ENCODE measurements around the gene ATP5MK.
"Not testable (repeated sequence)": the region's sequence is repeated elsewhere in the genome, so short reads cannot be mapped to it uniquely, and the experiment has no call there.

ATP5MK gene

DNA sequence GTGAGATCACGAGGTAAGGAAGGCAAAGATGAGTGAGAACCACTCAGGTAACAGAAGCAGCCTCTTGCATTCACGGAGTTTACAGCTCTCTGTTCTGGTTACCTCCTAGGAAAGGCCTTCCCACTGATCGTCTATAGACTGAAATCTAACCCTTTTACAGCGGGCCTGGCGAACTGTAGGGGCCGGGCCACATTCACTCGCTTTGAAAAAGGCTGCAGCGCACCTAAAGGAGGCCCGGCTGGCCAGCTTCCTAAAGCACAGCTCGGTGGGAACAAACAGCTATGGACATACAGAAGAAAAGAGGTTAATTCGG lies 565 bp downstream of the ATP5MK start:
- DNase-seq: no peak

- DNase-seq: no peak
These were observed 2.1 kb downstream of the ATP5MK start for GRCh38 chr10:103394180-103394579.

DNA sequence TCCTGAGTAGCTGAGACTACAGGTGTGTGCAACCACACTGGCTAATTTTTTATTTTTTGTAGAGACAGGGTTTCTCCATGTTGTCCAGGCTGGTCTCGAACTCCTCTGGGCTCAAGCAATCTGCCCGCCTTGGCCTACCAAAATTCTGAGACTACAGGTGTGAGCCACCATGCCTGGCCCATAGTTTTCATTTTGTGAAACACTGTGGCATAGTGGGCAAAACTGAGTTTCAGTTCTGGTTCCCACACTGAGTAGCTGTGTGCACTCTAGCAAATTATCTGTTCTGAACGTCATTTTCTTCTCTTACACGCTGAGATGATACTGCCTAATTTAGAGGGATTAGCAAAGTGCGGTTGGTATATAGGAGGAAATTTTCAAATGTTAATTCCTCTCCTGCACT lies 13.5 kb downstream of the ATP5MK start:
- no peak for DNase-seq

DNA sequence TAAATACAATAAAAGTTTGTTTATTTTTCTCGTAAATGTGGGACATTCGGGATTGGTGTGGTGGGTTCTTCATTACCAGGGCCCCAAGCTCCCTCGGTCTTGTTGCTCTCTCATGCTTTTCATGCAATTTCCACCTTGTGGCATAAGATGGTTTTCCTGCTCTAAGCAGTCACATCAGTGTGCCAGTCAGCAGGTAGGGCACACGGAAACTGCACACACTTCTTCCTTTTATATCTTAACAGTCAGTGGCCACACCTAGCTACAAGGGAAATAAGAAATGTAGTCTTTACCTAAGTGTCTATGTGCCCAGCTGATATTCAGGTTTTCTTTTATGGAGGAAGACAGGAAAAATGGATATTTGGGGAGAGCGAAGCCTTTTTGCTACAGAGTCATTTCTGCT lies 22.0 kb downstream of the ATP5MK start:
- no peak for DNase-seq

DNA sequence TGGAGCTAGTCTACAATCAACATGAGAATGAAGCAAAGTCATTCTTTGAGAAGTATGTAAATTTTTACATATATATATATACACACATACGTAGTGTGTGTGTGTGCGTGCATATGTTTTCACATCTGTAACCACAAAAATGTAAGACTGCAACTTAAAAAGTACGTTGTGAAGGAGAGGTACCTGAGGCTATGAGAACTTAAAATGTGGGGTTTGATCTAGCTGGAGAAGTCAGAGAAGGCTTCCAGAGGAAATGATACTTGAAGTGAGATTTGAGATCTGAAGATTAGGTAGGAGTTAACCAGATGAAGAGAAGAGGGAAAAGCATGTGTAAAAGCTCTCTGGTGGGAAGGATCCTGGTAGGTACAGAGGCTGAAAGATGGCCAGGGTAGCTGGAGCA lies 22.7 kb downstream of the ATP5MK start:
- DNase-seq: no peak

GRCh38 chr10:103367782-103368518 lies 28.3 kb downstream of the ATP5MK start, which contains the start of gene TAF5:
TSS of gene TAF5 (plus strand) at chr10:103367976. CDS start at chr10:103367990, 14 bp downstream.
- peak; percentile 67 for DNase-seq

DNA sequence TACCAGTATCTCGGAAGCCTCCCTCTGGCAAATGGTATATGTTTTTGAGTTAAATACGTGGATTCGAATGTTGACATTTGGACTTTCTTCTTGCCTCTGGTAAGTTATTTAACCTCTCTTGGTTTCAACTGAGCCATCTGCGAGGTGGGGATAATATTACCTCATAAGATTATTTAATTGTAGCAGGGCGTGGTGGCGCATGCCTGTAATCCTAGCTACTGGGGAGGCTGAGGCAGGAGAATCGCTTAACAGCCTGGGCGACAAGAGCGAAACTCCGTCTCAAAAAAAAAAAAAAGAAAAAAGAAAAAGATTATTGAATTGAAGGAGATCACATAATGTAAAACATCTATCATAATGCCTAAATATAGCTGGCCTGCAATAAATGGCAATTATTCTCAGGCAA lies 28.9 kb downstream of the ATP5MK start:
- DNase-seq: no peak

DNA sequence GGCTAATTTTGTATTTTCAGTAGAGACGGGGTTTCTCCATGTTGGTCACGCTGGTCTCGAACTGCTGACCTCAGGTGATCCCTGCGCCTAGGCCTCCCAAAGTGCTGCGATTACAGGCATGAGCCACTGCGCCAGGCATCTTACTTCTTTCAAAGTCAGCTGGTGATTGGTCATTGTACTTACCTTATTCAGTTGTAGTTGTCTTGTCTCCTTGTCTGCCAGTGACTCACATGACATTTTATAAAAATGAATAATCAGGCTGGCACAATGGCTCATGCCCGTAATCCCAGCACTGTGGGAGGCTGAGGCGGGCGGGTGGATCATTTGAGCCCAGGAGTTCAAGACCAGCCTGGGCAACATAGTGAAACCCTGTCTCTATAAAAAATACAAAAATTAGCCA lies 35.5 kb downstream of the ATP5MK start:
- DNase-seq: not testable (repeated sequence)

DNA sequence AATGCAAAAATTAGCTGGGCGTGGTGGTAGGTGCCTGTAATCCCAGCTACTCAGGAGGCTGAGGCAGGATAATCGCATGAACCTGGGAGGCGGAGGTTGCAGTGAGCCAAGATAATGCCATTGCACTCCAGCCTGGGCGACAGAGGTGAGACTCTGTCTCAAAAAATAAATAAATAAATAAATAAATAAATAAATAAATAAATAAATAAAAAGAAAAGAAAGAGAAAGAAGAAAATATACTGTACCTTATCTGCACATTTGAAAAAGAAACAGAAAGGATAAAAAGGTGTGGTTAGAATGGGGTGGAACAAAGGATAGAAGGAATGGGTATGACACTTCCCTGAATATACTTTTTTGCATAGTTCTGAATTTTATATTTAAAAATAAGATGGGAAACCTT lies 36.8 kb downstream of the ATP5MK start:
- not testable (repeated sequence) for DNase-seq

DNA sequence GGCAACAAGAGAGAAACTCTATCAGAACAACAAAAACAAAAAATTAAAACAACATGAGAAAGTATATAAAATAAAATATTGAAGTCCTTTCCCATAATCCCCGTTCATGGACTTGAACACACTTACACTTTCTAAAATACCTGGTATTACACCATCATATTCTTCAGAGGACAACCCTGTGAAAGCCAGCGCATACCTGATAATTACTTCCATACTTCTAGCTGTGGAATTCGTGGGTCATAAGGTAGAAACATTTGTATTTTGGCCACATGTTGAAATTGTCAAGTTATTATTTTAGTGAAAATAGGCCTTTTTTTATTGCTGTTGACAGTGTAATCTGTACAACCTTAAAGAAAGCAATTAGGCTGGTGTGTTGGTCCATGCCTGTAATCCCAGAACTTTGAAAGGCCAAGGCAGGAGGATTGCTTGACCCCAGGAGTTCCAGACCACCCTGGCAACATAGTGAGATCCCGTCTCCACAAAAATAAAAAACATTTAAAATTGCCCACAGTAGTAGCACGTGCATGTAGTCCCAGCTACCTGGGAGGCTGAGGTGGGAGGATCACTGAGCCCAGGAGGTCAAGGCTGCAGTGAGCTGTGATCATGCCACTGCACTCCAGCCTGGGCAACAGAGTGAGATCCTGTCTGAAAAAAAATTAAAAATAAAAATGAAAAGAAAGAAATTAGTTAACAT lies 40.2 kb downstream of the ATP5MK start:
- no peak for DNase-seq

DNA sequence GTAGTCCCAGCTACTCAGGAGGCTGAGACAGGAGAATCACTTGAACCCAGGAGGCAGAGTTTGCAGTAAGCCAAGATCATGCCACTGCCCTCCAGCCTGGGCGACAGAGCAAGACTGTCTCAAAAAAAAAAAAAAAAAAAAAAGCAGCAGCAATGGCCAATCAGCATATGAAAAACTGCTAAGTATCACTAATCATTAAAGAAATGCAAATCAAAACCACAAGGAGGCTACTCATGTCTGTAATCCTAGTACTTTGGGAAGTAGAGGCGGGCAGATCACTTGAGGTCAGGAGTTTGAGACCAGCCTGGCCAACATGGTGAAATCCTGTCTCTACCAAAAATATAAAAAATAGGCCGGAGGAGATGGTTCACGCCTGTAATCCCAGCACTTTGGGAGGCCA lies 41.7 kb downstream of the ATP5MK start:
- DNase-seq: not testable (repeated sequence)

- DNase-seq: no peak
These were observed 43.0 kb downstream of the ATP5MK start for GRCh38 chr10:103353281-103353680.

- DNase-seq: peak; percentile 1
These were observed 45.6 kb downstream of the ATP5MK start, which contains the start of gene PCGF6 for GRCh38 chr10:103350517-103351260. TSS of gene PCGF6 (minus strand) at chr10:103351140. CDS start at chr10:103351066, 74 bp downstream.

GRCh38 chr10:103350175-103350516 lies 46.1 kb downstream of the ATP5MK start:
- DNase-seq: no peak
